ENCODE results near the gene BARX2.

- TF ChIP-seq CTCF (IDR thresholded peaks at IDR 0.05) (no peak), EP300 (IDR thresholded peaks at IDR 0.05) (no peak)
Measured at GRCh38 chr11:129382583-129382982, 6.9 kb downstream of the BARX2 start.
